Amygdala (tissue), 56 donors: Measurements from ENCODE around the gene GORASP2.

ENCODE experiments used
- DNase-seq, 56 donors: peaks; one replicate each; lab custom pipeline; 2025; lab: John Stamatoyannopoulos, UW

GORASP2 gene

GRCh38 chr2:170922634-170923494 lies 6.2 kb upstream of the GORASP2 start:
- no peak for DNase-seq

GRCh38 chr2:170923799-170924198 lies 5.3 kb upstream of the GORASP2 start:
- DNase-seq: no peak

GRCh38 chr2:170924969-170925368 lies 4.1 kb upstream of the GORASP2 start:
- no peak for DNase-seq

GRCh38 chr2:170925923-170926322 lies 3.1 kb upstream of the GORASP2 start:
- DNase-seq: no peak

- DNase-seq: no peak
These were observed 2.2 kb upstream of the GORASP2 start for GRCh38 chr2:170926743-170927297.

DNA sequence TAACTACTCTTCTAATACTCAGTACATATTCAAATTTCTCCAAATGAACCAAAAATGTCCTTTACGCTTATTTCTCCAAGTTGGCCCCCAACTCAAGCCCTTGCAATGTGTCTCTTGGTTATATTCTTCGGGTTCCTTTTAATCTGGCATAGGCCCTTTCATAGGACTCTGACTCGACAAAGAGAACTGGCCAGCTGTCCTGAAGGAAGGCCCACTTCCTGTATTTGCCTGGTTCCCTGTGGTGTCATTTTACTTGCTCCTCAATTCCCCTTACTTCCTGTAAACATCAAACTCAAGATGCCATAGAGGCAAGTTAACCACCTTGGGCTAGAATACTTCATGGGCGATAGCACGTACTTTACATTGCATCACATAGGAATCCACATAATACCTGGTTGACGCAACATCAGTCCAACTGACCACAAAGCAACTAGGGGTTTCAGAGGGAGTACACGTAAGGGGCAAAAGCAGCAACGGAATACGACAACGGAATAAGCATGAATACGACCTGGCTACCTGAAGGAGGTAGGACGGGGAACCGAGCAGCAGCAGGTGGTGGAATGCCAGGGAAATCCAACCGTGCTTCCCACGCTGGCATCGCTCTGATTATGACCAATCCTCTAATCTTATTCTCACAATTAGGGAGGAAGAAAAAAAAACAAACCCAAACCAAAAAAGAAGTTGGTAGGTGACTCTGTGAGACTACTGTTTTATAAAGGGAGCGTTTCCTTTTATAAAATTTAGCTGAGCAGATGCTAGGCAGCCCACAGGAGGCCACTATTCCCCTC lies 823 bp upstream of the GORASP2 start:
- DNase-seq: peak in 3 of 56 donors; percentile 10 to 58 (median 31)

DNA sequence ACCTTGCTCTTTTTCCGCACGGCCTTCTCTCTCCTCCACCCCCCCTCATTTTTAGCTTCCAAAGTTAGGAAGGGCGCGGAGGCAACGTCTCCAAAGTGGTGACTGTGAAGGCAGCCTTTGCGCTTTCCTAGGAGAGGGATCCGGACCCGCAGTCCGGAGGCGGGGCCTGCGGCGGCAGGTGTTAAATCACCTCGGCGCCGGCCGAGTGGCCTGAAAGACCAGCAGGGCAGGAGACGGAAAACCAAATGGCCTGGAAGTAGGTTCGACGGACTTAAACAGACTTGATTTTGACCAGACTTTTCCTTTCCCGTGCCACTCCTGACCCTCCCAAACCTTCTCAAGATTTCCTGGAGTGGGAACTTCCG lies 615 bp downstream of the GORASP2 start:
- DNase-seq: peak in 12 of 56 donors; percentile 4 to 53 (median 38)

DNA sequence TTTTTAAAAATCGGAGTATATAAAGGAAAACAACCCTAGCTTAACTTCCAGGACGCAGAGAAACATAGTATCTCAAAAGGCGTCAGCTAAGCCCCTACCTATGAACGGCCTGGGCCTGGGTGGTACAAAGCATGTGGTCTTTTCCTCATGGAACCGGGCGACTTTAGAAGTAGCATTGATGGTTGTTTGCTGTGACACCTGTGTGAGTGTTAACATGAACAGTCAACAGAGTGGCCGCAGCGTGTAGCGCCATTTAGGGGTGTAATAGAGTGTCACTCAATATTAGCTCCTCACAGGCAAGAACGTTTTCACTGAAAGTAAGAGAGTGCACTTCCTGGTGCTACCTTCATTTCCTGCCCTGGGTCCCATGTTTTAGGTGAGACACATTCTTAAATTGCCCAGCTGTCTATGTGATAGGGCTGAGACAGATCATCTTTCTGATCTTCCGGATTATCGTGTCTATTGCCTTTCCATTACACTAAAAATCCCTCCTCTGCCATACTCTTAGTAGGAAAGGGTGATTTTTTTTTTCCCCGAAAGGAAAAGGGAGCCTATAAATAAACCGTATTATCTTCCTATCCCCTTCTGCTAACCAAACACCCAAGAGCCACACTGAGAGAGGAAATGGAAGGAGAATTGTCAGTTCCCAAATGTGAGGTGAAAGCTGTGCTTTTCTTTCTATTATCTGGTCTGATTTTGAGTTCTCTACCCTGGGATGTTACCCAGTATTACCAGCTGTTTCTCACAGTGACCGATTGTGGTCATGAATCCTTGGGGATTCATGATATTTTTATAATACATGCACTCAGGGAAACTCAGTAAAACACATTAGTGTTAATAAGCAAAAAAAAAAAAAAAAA lies 1.3 kb downstream of the GORASP2 start:
- DNase-seq: peak in 12 of 56 donors; percentile 0 to 21 (median 6)

DNA sequence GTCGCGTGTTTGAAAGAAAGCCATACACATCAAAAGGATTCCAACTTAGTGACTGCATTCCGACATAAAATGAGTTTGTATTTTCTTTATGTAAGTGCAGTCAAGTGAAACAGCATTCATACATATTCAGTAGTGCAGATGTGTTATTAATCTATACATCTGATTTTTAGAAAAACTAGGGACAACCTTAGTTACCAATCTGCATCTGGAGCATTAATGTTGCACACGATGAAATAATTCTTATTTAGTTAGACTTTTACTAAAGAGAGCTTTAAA lies 1.9 kb downstream of the GORASP2 start:
- DNase-seq: no peak

DNA sequence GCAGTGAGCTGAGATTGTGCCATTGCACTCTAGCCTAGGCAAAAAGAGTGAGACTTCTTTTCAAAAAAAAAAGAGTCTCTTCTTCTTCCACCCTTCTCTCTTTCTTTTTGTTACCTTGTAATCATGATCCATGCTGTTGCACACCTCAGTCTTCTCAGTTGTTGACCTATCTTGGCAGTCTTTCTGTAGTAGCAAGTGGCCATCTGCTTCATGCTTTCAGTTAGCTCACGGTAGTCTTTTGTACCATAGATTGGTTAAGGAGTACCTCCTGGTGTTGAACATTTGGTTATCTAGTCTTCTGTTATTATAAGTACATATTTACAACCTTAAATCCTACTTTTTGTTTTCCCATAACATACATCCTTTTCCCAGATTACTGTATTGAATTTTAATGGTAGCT lies 3.1 kb downstream of the GORASP2 start:
- no peak for DNase-seq

- DNase-seq: no peak
These were observed 3.9 kb downstream of the GORASP2 start for GRCh38 chr2:170932948-170933347.

GRCh38 chr2:170937709-170938379 lies 8.8 kb downstream of the GORASP2 start:
- DNase-seq: no peak

DNA sequence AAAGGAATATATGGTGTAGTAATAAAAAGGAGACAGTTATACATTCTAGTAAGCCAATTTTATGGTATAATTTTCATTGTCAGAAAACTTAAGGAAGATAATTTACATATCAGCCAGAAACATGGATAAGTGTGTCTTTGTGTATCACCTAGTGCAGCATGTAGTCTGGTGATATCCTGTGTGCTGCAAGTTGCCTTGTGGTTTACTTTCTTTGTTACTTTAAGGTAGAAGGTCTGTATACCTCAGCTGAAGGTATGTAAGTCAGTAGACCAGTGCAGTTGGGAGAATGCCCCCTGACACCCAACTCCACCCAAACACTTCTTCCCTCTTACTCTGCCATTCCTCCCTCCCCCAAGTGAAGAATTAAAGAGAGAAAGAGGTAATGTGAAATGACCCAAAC lies 11.0 kb downstream of the GORASP2 start:
- no peak for DNase-seq

DNA sequence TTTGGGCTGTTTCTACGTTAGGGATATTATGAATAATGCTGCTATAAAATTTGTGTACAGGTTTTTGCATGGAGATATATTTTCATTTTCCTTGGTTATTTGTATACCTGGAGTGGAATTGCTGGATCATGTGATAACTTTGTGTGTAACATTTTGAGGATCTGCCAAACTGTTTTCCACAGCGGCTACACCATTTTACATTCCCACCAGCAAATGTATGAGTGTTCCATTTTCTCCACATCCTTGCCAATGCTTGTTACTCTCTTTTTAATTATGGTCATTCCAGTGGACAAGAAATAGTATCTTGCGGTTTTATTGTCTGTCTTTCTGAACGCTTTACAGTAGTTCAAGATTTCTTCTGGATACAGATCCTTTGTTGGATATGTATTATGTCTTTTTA lies 13.6 kb downstream of the GORASP2 start:
- DNase-seq: no peak

- DNase-seq: no peak
These were observed 14.0 kb downstream of the GORASP2 start for GRCh38 chr2:170943041-170943440.

GRCh38 chr2:170943596-170943995 lies 14.5 kb downstream of the GORASP2 start:
- DNase-seq: no peak

GRCh38 chr2:170944545-170944944 lies 15.5 kb downstream of the GORASP2 start:
- DNase-seq: no peak

DNA sequence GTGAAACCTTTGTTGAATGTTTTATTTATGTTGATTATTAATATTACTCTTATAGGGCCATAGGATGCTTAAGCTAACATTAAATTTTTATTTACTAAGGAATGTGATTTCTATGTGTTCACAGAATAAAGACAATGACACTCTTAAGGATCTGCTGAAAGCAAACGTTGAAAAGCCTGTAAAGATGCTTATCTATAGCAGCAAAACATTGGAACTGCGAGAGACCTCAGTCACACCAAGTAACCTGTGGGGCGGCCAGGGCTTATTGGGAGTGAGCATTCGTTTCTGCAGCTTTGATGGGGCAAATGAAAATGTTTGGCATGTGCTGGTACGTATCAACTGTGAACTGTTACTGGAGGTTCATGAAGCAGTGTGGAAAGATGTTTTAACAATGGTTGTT lies 20.4 kb downstream of the GORASP2 start:
- DNase-seq: no peak

DNA sequence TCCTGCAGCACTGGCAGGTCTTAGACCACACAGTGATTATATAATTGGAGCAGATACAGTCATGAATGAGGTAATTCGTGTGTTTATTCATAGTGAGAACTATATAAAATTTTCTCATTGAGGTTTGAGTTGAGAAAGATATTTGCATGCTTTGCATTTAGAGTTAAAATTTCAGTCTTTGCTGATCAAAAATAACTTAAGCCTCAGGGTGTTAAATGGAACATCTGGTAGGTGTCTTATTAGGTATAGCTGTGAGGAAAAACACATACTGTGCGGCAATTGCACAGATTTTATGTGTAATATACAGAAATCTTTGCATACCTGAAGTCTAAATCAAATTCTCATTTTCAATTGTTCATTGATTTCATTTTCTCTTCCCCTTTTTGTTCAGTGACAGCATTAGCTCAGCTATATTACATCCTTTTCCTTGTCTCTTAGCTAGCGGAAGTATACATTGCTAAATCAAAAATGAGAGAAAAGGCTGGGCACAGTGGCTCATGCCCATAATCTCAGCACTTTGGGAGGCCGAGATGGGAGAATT lies 21.2 kb downstream of the GORASP2 start:
- DNase-seq: no peak

DNA sequence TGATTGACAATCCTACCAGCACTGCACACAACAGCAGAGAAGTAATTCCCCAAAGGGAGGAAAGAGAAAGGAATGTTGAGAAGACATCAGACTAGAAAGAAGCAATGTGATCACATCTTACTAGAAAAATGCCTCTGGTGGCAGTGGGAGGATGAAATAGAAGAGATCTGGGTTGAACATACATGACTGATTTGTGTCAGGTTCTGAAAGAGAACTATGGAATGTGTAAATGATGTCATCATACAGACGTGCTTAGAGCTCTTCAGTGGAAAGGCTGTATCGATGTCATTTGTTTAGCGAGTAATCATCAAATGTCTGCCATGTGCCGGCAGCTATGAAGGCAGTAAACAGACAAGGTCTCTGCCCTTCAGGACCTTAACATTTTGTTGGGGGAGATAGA lies 24.9 kb downstream of the GORASP2 start:
- DNase-seq: no peak
